ENCODE results near the gene ADGRV1.

ADGRV1 gene

GRCh38 chr5:91031402-91031752 lies 472.8 kb downstream of the ADGRV1 start:
- Histone ChIP-seq H3K79me2 (ENCODE audit: insufficient read depth, low read length) (no peaks in the 10 kb centered on the region), H3K4me3 (ENCODE audit: insufficient read depth, low read length, poor library complexity, severe bottlenecking) (no peak overlapping the region), H3K27ac (ENCODE audit: low read depth, low read length) (no peak overlapping the region), H3K9me3 (ENCODE audit: insufficient read depth, low read length) (no peaks in the 10 kb centered on the region), H3K36me3 (ENCODE audit: low read length) (no peaks in the 10 kb centered on the region), H3K27me3 (ENCODE audit: low read length) (no peaks in the 10 kb centered on the region), H3K9ac (ENCODE audit: low read length) (no peak overlapping the region), H4K20me1 (ENCODE audit: low read depth, low read length) (no peaks in the 10 kb centered on the region), H2AFZ (ENCODE audit: low read depth, low read length, severe bottlenecking) (no peak overlapping the region), H3F3A (ENCODE audit: insufficient read depth) (no peaks in the 10 kb centered on the region), H3K9me2 (replicated peaks; ENCODE audit: insufficient read depth, low read length) (no peaks in the 10 kb centered on the region), H3K4me2 (ENCODE audit: low read depth, low read length, poor library complexity, severe bottlenecking) (no peak overlapping the region)
- TF ChIP-seq EZH2phosphoT487 (conservative IDR thresholded peaks at IDR 0.05; ENCODE audit: low read length), result no peak

GRCh38 chr5:91032125-91032524 lies 473.5 kb downstream of the ADGRV1 start:
- H4K20me1 ChIP-seq (ENCODE audit: low read depth, low read length), result no peaks in the 10 kb centered on the region
- H3K4me2 ChIP-seq (ENCODE audit: low read depth, low read length, poor library complexity, severe bottlenecking), result no peak overlapping the region
- no peaks in the 10 kb centered on the region for H3F3A ChIP-seq (ENCODE audit: insufficient read depth)
- H3K9ac ChIP-seq (ENCODE audit: low read length), result no peak overlapping the region
- no peaks in the 10 kb centered on the region for H3K27me3 ChIP-seq (ENCODE audit: low read length)
- H3K9me3 ChIP-seq (ENCODE audit: insufficient read depth, low read length), result no peaks in the 10 kb centered on the region
- H2AFZ ChIP-seq (ENCODE audit: low read depth, low read length, severe bottlenecking), result no peak overlapping the region
- H3K27ac ChIP-seq (ENCODE audit: low read depth, low read length), result no peak overlapping the region
- no peaks in the 10 kb centered on the region for H3K36me3 ChIP-seq (ENCODE audit: low read length)
- H3K9me2 ChIP-seq (replicated peaks; ENCODE audit: insufficient read depth, low read length), result no peaks in the 10 kb centered on the region
- no peaks in the 10 kb centered on the region for H3K79me2 ChIP-seq (ENCODE audit: insufficient read depth, low read length)
- H3K4me3 ChIP-seq (ENCODE audit: insufficient read depth, low read length, poor library complexity, severe bottlenecking), result no peak overlapping the region
- TF ChIP-seq CTCF (IDR thresholded peaks at IDR 0.05; ENCODE audit: insufficient read depth, low read length, poor library complexity, severe bottlenecking), result no peak
- TF ChIP-seq EZH2phosphoT487 (conservative IDR thresholded peaks at IDR 0.05; ENCODE audit: low read length), result no peak

GRCh38 chr5:91033370-91033769 lies 474.8 kb downstream of the ADGRV1 start:
- H3K4me3 ChIP-seq (ENCODE audit: insufficient read depth, low read length, poor library complexity, severe bottlenecking), result no peak overlapping the region
- H4K20me1 ChIP-seq (ENCODE audit: low read depth, low read length), result no peaks in the 10 kb centered on the region

More at GRCh38 chr5:91033370-91033769, 474.8 kb downstream of the ADGRV1 start:
- Histone ChIP-seq H3K9me3 (ENCODE audit: insufficient read depth, low read length) (no peaks in the 10 kb centered on the region), H3K27ac (ENCODE audit: low read depth, low read length) (no peak overlapping the region), H3K9me2 (replicated peaks; ENCODE audit: insufficient read depth, low read length) (no peaks in the 10 kb centered on the region), H3K27me3 (ENCODE audit: low read length) (no peaks in the 10 kb centered on the region), H3F3A (ENCODE audit: insufficient read depth) (no peaks in the 10 kb centered on the region), H3K9ac (ENCODE audit: low read length) (no peak overlapping the region), H3K4me2 (ENCODE audit: low read depth, low read length, poor library complexity, severe bottlenecking) (no peak overlapping the region), H2AFZ (ENCODE audit: low read depth, low read length, severe bottlenecking) (no peak overlapping the region), H3K79me2 (ENCODE audit: insufficient read depth, low read length) (no peaks in the 10 kb centered on the region), H3K36me3 (ENCODE audit: low read length) (no peaks in the 10 kb centered on the region)
- no peak for TF ChIP-seq CTCF (IDR thresholded peaks at IDR 0.05; ENCODE audit: insufficient read depth, low read length, poor library complexity, severe bottlenecking)

Measured in SU-DHL-6 (cell line).